Nephron progenitor cell (in vitro differentiated cells): Measurements from ENCODE around the gene CACNA2D3.

Experiments used
- DNase-seq: peaks from one replicate; pipeline ENCODE4 v3.0.0; 2021
- H3K27ac Mint-ChIP-seq: 2 replicates; pipeline ENCODE4 v1.8.0; 2021; ENCODE audit warnings: mild to moderate bottlenecking, moderate library complexity, mixed read lengths
- H3K27me3 Mint-ChIP-seq: 2 replicates; pipeline ENCODE4 v1.8.0; 2021; ENCODE audit warnings: mild to moderate bottlenecking, low read depth, mixed read lengths; ENCODE audit not compliant: poor library complexity
- H3K36me3 Mint-ChIP-seq: 2 replicates; pipeline ENCODE4 v1.8.0; 2021; ENCODE audit warnings: low read depth, mixed read lengths
- H3K4me1 Mint-ChIP-seq: 2 replicates; pipeline ENCODE4 v1.8.0; 2021; ENCODE audit warnings: mixed read lengths
- H3K4me3 Mint-ChIP-seq: 2 replicates; pipeline ENCODE4 v1.8.0; 2021; ENCODE audit warnings: mild to moderate bottlenecking, moderate library complexity, mixed read lengths
- H3K9me3 Mint-ChIP-seq: 2 replicates; pipeline ENCODE4 v1.8.0; 2021; ENCODE audit warnings: mild to moderate bottlenecking, moderate library complexity, mixed read lengths
- TF ChIP-seq, protein P1 (sequence below): fragments of 200-600 bp; sonication (generic); IDR thresholded peaks from 2 replicates; pipeline ENCODE4 v1.5.0; 2021; ENCODE audit warnings: antibody characterized with exemption

The CACNA2D3 gene

GRCh38 chr3:54891540-54891897 is 769.2 kb downstream of the CACNA2D3 start:
- Mint-ChIP-seq H3K27ac (peak overlapping the region; percentile 38), H3K4me1 (peaks cover 19% of the 10 kb centered on the region), H3K27me3 (peaks cover 5% of the 10 kb centered on the region), H3K4me3 (no peak overlapping the region), H3K36me3 (no peaks in the 10 kb centered on the region), H3K9me3 (no peaks in the 10 kb centered on the region)
- TF ChIP-seq, protein P1, sequence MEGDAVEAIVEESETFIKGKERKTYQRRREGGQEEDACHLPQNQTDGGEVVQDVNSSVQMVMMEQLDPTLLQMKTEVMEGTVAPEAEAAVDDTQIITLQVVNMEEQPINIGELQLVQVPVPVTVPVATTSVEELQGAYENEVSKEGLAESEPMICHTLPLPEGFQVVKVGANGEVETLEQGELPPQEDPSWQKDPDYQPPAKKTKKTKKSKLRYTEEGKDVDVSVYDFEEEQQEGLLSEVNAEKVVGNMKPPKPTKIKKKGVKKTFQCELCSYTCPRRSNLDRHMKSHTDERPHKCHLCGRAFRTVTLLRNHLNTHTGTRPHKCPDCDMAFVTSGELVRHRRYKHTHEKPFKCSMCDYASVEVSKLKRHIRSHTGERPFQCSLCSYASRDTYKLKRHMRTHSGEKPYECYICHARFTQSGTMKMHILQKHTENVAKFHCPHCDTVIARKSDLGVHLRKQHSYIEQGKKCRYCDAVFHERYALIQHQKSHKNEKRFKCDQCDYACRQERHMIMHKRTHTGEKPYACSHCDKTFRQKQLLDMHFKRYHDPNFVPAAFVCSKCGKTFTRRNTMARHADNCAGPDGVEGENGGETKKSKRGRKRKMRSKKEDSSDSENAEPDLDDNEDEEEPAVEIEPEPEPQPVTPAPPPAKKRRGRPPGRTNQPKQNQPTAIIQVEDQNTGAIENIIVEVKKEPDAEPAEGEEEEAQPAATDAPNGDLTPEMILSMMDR, result no peak
- DNase-seq, result peak; percentile 37

DNA sequence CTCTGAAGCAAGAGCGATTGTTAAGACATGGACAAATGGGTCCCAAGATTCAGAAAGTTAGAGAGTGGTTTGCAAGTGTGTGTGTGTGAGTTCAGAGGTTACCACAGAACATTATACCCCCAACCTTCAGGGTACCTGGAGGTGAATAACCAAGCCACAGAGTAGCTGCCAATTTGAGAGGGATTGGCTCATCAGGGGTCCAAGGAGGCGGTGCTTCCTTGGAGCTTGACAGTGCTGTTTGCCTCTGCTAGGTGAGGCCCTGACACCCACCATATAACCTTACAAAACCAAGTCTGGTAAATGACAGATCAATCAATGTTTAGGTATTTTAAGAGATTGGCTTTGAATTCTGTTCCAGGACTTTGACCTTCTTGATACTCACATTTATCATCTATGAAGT is 769.8 kb downstream of the CACNA2D3 start:
- TF ChIP-seq, protein P1, result no peak
- no peak for DNase-seq
- H3K27me3 Mint-ChIP-seq, result peaks cover 5% of the 10 kb centered on the region
- H3K4me3 Mint-ChIP-seq, result no peak overlapping the region
- H3K36me3 Mint-ChIP-seq, result no peaks in the 10 kb centered on the region
- peaks cover 19% of the 10 kb centered on the region for H3K4me1 Mint-ChIP-seq
- no peak overlapping the region for H3K27ac Mint-ChIP-seq
- H3K9me3 Mint-ChIP-seq, result no peaks in the 10 kb centered on the region

DNA sequence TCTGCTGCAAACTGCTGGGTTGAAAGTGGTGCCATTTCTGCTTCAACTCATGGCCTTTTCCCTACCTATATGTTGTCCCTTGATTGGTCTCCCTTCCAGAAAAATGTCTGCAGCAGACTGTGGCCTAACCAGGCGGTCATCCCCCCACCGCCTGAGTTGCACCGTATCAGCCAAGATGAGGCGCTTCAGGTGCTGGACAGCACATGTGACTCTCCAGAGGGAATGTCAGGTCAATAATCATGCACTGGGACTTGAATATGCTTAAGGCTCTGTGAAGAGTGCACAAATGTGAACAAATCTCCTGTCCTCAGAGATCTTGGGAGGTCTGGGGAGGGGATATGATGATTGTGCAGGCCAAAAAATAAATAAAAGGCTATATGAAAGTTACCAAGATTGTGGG is 773.3 kb downstream of the CACNA2D3 start:
- Mint-ChIP-seq H3K27me3 (peaks cover 9% of the 10 kb centered on the region), H3K36me3 (no peaks in the 10 kb centered on the region), H3K9me3 (no peaks in the 10 kb centered on the region), H3K4me1 (peaks cover 32% of the 10 kb centered on the region), H3K4me3 (no peak overlapping the region), H3K27ac (no peak overlapping the region)
- no peak for DNase-seq
- TF ChIP-seq, protein P1, result no peak

DNA sequence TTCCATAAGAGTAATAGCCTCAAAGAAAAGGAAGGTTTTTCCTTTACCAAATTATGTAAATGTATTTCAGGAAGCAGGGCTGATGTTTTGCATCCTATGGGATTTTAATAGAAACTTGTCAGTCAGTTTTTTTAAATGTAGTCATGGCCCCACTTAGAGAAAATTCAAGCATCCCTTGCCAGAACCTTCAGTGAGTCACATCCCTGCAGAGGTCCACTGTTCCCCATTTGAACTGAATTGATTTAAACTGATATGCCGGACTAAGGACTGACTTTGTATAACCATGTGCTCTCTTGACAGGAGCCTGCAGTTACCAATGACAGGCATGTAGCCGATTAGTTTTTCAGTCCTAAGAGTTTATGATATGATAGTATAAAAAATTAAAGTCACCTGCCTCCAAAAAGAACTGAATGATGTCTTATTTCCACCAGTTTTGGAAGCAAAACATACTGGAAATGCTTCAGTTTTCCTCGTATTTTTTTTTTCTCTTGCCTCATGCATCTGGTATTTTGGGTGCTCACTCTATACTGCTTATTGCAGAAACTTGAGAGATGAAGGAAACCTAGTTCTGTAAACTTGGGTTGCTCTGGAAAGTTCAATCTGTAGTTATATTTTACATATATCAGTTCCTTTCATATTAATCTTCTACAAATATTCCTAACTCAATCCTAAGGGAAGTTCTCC is 774.8 kb downstream of the CACNA2D3 start:
- DNase-seq, result no peak
- H3K27me3 Mint-ChIP-seq, result peaks cover 9% of the 10 kb centered on the region
- H3K4me3 Mint-ChIP-seq, result no peak overlapping the region
- H3K36me3 Mint-ChIP-seq, result no peaks in the 10 kb centered on the region
- no peaks in the 10 kb centered on the region for H3K9me3 Mint-ChIP-seq
- H3K4me1 Mint-ChIP-seq, result peaks cover 33% of the 10 kb centered on the region
- TF ChIP-seq, protein P1, result no peak
- H3K27ac Mint-ChIP-seq, result no peak overlapping the region

DNA sequence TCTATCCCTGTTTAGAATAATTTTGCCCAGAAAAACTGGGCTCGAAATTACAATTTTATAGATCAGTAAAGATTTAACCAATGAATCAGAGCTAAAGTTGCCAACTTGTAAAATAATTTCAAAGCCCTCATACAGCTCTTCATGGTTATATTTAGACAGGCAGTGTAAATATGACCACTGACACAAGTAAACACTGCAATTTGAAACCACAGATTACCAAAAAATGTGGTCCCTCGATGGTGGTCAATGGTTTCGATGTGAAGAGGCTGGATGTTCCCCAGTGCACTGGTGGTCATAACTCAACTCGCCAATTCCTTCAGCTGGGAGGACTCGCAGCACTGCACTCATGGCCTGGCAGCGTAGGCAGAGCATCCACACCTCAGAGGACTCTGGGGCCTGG is 776.9 kb downstream of the CACNA2D3 start:
- no peak overlapping the region for H3K27ac Mint-ChIP-seq
- no peaks in the 10 kb centered on the region for H3K36me3 Mint-ChIP-seq
- TF ChIP-seq, protein P1, result no peak
- H3K27me3 Mint-ChIP-seq, result peaks cover 9% of the 10 kb centered on the region
- H3K4me3 Mint-ChIP-seq, result no peak overlapping the region
- DNase-seq, result peak; percentile 6
- H3K4me1 Mint-ChIP-seq, result peaks cover 32% of the 10 kb centered on the region
- no peaks in the 10 kb centered on the region for H3K9me3 Mint-ChIP-seq
